Heart left ventricle (tissue), 16 donors: ENCODE results near the gene WWC1. TPM values are rescaled to one million over a fixed set of nuclear protein-coding genes. Genes with fewer than 3 reads are reported as not detected.

Source experiments
- ATAC-seq, 4 donors: fragments of 200-7000 bp; cut with Tn5 transposase; one replicate each; pipeline ENCODE4 v1.9.1; 2020 to 2022; ENCODE audit warnings: moderate library complexity in 4 of 4, mild to moderate bottlenecking in 3 of 4, moderate number of reproducible peaks in 1 of 4
- DNase-seq, 5 donors: peaks; one replicate each; pipeline ENCODE4 v3.0.0-alpha.2; 2020
- H3K27ac ChIP-seq, 12 donors: fragments of 200-600 bp; sonication (generic) in 4 of 12; one replicate each; pipeline versions ENCODE4 v1.5.0 to v1.8.0; 2016 to 2022; ENCODE audit warnings: mild to moderate bottlenecking in 2 of 12
- H3K27me3 ChIP-seq, 9 donors: fragments of 200-600 bp; sonication (generic) in 2 of 9; one replicate each; pipeline versions ENCODE4 v1.5.1 to v1.8.0; 2016 to 2022; ENCODE audit warnings: mild to moderate bottlenecking in 3 of 9
- H3K36me3 ChIP-seq, 9 donors: fragments of 200-600 bp; sonication (generic) in 2 of 9; one replicate each; pipeline versions ENCODE4 v1.5.0 to v1.8.0; 2018 to 2022; ENCODE audit warnings: mild to moderate bottlenecking in 2 of 9
- H3K4me1 ChIP-seq, 12 donors: fragments of 200-600 bp; sonication (generic) in 4 of 12; one replicate each; pipeline versions ENCODE4 v1.5.0 to v1.8.0; 2016 to 2022; ENCODE audit warnings: mild to moderate bottlenecking in 3 of 12
- H3K4me3 ChIP-seq, 12 donors: fragments of 200-600 bp; sonication (generic) in 4 of 12; one replicate each; pipeline versions ENCODE4 v1.5.0 to v1.8.0; 2017 to 2022; ENCODE audit warnings: mild to moderate bottlenecking in 9 of 12, moderate library complexity in 4 of 12
- H3K9me3 ChIP-seq, 12 donors: fragments of 200-600 bp; sonication (generic) in 4 of 12; one replicate each; pipeline versions ENCODE4 v1.5.0 to v1.8.0; 2016 to 2022; ENCODE audit warnings: mild to moderate bottlenecking in 1 of 12
- CTCF ChIP-seq, 12 donors: fragments of 200-600 bp; sonication (generic) in 4 of 12; IDR thresholded peaks; one replicate each; pipeline versions ENCODE4 v1.5.0 to v1.8.0; 2018 to 2022; ENCODE audit warnings: antibody characterized with exemption in 12 of 12, mild to moderate bottlenecking in 5 of 12
- POLR2A ChIP-seq, 2 donors: fragments of 450-650 bp; IDR thresholded peaks; one replicate each; pipeline ENCODE4 v1.6.1; 2017; ENCODE audit warnings: antibody characterized with exemption in 2 of 2, mild to moderate bottlenecking in 2 of 2, moderate library complexity in 2 of 2
- WGBS, 4 donors: extraction: QIAGEN DNeasy Blood & Tissue Kit in 2 of 4; methylation state at CpG; one replicate each; pipeline versions ENCODE4 v1.1.5 to v1.1.7; 2013 to 2018; 5-methylcytosine and 5-hydroxymethylcytosine counted together
- intact Hi-C, 10 donors: fragments of 100-400 bp; cut with DNase I; formaldehyde crosslinking; loops; one replicate each; pipeline versions ENCODE4 v1.11.1 to v1.14.2; 2022
- polyA plus RNA-seq, 2 donors: library from polyadenylated mRNA; stranded (reverse); fragments of 200-250 nt; gene quantifications; one replicate each; pipeline ENCODE4 v1.2.3, GENCODE V29; 2013
- total RNA-seq, 9 donors: library from RNA; depleted of rRNA in 2 of 9; stranded (reverse); fragments of >200 nt in 2 of 9; fragmentation: NEBNext Ultra II Directional in 3 of 9; extraction: Animal tissue kit (Norgen Biotek cat#: 25700) in 3 of 9; gene quantifications; one replicate each; pipeline versions ENCODE4 v1.1.0 to v1.2.4, GENCODE V29; 2016 to 2023
- donor health status: ischemic (EF 13 %, LVEDD 7.1; RV severe dilation, severe dysfunction).
- donor health status: healthy with polysubstance abuse.
- donor health status: DM: no; HTN: yes; CAD: no.
- donor health status: DM: no; HTN: no; CAD: no.
- donor health status: ischemic (EF 25% LVEDD 6.9; RV normal size, moderate dysfunction).
- donor health status: ischemic (EF 25% LVEDD 5.7; RV mildly dilated, moderate dysfunction).
- donor health status: healthy.
- donor health status: DM: yes; HTN: yes; CAD: no.
- donor health status: ischemic (EF 35%, LVEDD 5.7; RV mildly dilated, moderate dysfunction).
- donor health status: nonischemic (EF 11% LVEDD 7.7; RV severe dilation, severe dysfunction).
- donor health status: DM: yes; HTN: yes; CAD: no.
- donor health status: PGD.
- donor health status: ischemic (EF 29% LVEDD 5.4; RV normal size, mild dysfunction).
- donor health status: nonischemic (EF 23%, LVEDD 6.1; RV moderate dilation, normal function).

WWC1 gene
- total and polyA plus RNA-seq, 11 donors = 0.23 to 21.5 (median 1.7) TPM

- ATAC-seq (peak in 2 of 4 donors; percentile 38 to 50), DNase-seq (no peak)
- 29 to 40% (median 34%) methylated on average over 11 to 12 of the region's 12 CpGs for WGBS, 4 donors
Measured at GRCh38 chr5:168364750-168365550, 73.5 kb downstream of the WWC1 start.

GRCh38 chr5:168365581-168366081 is 74.2 kb downstream of the WWC1 start:
- Histone ChIP-seq H3K27ac (no peak overlapping the region), H3K9me3 (no peaks in the 10 kb centered on the region), H3K27me3 (peaks cover 0 to 4% (median 0%) of the 10 kb centered on the region in 9 donors), H3K4me3 (no peak overlapping the region), H3K4me1 (peaks cover 0 to 13% (median 0%) of the 10 kb centered on the region in 12 donors), H3K36me3 (no peaks in the 10 kb centered on the region)
- TF ChIP-seq CTCF (IDR thresholded peaks at IDR 0.05) (no peak), POLR2A (IDR thresholded peaks at IDR 0.05) (no peak)
- peak in 1 of 4 donors; percentile 11 for ATAC-seq
- no peak for DNase-seq
- 41 to 62% (median 48%) methylated on average over 10 of the region's 10 CpGs for WGBS, 4 donors
- intact Hi-C loops = no loop called here

More at GRCh38 chr5:168364750-168365550, 73.5 kb downstream of the WWC1 start:
- H3K36me3 ChIP-seq = no peaks in the 10 kb centered on the region
- intact Hi-C loops = no loop called here
- H3K27ac ChIP-seq = no peak overlapping the region
- H3K9me3 ChIP-seq = no peaks in the 10 kb centered on the region
- no peak for TF ChIP-seq POLR2A (IDR thresholded peaks at IDR 0.05)
- TF ChIP-seq CTCF (IDR thresholded peaks at IDR 0.05) = no peak
- peaks cover 0 to 13% (median 0%) of the 10 kb centered on the region in 12 donors for H3K4me1 ChIP-seq
- H3K27me3 ChIP-seq = peaks cover 0 to 4% (median 0%) of the 10 kb centered on the region in 9 donors
- no peak overlapping the region for H3K4me3 ChIP-seq

- no peaks in the 10 kb centered on the region for H3K9me3 ChIP-seq
- H3K36me3 ChIP-seq = no peaks in the 10 kb centered on the region
- H3K27me3 ChIP-seq = peaks cover 0 to 4% (median 0%) of the 10 kb centered on the region in 9 donors
- ATAC-seq (no peak), DNase-seq (no peak)
- no peak overlapping the region for H3K4me3 ChIP-seq
- TF ChIP-seq POLR2A (IDR thresholded peaks at IDR 0.05) (no peak), CTCF (IDR thresholded peaks at IDR 0.05) (no peak)
- H3K27ac ChIP-seq = no peak overlapping the region
- intact Hi-C loops = no loop called here
- peaks cover 0 to 13% (median 0%) of the 10 kb centered on the region in 12 donors for H3K4me1 ChIP-seq
- WGBS, 4 donors = 46 to 61% (median 52%) methylated on average over 3 of the region's 3 CpGs
Measured at GRCh38 chr5:168366116-168366515, 74.7 kb downstream of the WWC1 start.

GRCh38 chr5:168368854-168369253 is 77.4 kb downstream of the WWC1 start:
- Histone ChIP-seq H3K4me3 (no peak overlapping the region), H3K36me3 (no peaks in the 10 kb centered on the region), H3K4me1 (peaks cover 0 to 13% (median 0%) of the 10 kb centered on the region in 12 donors), H3K27ac (no peak overlapping the region), H3K27me3 (peaks cover 0 to 3% (median 0%) of the 10 kb centered on the region in 9 donors), H3K9me3 (no peaks in the 10 kb centered on the region)
- ATAC-seq (no peak), DNase-seq (no peak)
- WGBS, 4 donors = 64 to 86% (median 67%) methylated on average over 3 of the region's 3 CpGs
- intact Hi-C loops = no loop called here
- TF ChIP-seq CTCF (IDR thresholded peaks at IDR 0.05) = no peak
- TF ChIP-seq POLR2A (IDR thresholded peaks at IDR 0.05) = no peak
